Dermis microvascular lymphatic vessel endothelial cell (primary cell): ENCODE results near the gene CCDC51. TPM values are rescaled to one million over a fixed set of nuclear protein-coding genes. Genes with fewer than 3 reads are reported as not detected.

ENCODE experiments used
- DNase-seq, 2 donors: peaks; one replicate each; pipeline versions ENCODE4 v3.0.0 to v3.0.0-alpha.2; 2010; ENCODE audit warnings: low read depth in 2 of 2
- total RNA-seq: library from RNA; depleted of rRNA; stranded (reverse); fragments of >200 nt; gene quantifications from 2 replicates; pipeline ENCODE4 v1.2.1, GENCODE V29; 2014

The CCDC51 gene
- total RNA-seq, 1 donor from 2014 or later: 13.1 TPM

DNA sequence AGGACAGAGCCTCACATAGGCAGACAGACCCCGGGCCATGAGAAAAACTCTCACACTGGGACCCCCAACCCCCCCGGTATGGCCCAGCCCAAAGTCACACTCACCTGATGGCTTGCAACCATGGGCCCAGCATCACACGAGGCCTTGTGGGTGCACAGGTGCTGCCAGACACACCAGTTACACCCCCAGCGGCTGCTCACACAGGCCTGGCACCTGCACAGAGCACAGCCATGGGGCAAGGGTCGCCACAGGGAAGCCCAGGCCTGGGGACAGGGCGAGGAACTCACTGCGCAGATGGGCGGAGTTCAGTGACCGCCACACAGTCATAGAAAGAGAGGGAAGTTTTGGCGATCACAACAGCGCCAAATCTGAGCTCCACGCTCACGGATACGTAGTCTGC is 19.4 kb downstream of the CCDC51 start:
- no peak for DNase-seq

DNA sequence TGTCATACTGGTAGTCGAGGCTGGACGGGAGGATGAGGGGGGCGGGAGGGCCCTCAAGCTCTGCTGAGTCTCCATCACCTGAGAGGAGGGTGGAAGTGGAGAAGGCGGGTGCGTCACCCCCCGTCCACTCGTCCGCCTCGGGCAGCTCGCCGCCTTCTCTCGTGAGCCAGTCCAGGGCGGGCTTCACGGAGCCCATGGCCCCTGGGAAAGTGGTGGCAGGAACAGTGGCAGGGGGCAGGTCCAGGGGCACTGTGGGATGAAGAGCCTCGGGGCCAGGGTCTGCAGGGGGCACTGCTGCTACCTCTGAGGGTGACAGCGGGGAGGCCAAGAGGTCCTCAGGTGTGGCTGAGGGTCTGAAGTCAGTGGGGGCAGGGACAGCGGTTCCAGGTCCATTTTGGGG is 20.3 kb downstream of the CCDC51 start:
- DNase-seq: no peak

DNA sequence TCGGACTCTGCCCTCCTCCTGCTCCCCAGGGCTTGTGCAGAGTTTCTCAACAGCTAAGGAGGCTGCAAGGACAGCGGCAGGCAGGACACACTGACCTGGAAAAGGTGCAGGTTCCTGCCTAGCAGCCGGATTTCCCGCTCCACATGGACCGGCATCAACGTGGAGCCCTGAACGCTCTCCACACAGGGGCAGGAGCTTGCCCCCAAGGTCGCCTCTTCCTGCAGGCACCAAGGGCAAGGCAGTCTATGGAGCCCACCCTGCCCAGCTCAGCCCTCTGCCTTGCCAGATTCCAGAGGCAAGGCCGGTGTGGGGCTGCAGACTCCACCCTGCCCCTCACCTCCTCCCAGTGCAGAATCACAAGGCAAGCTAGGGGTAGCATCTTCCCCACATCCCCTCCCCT is 20.8 kb downstream of the CCDC51 start:
- no peak for DNase-seq

DNA sequence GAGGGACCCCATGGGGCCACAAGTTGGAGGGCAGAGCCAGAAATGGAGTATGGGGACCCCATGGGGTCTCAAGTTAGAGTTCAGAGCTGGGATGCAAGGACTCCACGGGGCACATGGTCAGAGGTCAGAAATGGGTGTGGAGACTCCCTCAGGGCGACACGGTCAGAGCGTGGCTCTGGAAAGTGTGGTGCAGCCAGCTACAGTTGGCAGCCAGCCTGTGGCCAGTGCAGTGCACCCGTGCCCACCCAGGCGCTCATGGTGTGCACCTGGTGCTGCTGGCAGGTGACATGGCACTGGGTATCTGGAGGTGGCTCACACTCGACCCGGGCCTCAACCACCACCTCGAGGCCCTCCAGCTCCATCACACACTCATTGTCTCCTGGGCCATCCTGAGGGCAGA is 21.3 kb downstream of the CCDC51 start:
- DNase-seq: no peak

DNA sequence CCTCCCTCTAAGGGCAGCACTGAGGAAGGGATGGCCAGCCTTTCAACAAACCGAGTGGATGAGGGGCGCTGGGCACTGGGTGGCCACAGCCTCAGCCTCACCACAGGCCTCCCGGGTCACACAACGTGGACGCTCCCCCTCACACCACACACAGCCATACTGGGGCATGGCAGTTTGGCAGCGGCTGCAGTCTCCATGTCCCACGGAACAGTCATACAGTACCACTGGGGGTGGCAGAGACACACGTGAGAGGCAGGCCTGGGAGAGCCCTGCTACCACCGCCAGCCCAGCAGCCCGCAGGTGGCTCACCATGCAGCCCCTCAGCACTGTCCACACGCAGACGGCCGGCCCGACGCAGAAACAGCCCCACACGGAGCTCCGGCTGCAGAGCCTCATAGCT is 21.8 kb downstream of the CCDC51 start:
- DNase-seq: no peak

DNA sequence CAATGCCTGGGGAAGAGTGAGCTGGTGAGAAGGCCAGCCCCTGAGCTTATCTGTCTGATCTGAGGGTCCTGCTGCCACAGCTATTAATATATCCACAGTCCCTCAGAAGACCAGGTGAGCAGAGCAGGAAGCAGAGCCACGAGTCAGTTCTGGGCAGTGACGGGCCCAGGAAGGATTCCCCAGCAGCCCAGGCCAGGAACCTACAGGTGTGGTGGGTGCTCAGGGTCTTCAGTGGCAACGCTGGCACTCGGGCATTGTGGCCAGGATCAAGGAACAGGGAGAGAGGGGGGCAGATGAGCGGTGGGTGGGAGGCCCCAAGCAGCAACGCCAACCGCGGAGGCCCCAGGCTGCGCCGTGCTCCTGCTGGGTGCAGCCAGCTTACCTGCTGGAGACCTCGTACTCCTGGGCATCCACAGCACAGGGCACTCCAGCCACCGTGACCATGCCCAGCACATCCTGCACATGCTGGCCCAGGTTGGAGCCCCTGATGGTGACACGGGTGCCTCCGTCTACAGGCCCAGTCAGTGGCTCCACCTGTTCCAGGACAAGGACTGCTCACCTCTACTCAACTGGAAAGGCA is 22.3 kb downstream of the CCDC51 start:
- DNase-seq: no peak

DNA sequence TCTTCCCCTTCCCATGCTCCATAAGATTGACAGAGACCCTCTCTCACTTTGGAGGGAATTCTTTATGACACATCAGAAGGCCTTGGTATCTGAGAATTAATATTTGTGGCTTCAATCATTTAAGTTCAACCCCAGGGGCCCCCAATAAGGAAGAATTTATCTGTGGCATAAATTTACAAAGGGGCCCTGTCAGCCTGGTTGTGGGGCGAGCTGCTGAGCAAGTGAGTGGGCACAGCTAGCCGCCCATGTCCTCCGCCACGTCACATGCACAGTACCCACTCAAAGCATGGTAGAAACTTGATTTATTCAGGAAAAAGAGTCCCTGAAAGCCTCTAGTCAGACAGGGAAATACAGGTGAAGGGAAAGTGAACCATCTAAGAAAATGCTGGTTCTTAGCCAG is 23.4 kb downstream of the CCDC51 start:
- no peak for DNase-seq

DNA sequence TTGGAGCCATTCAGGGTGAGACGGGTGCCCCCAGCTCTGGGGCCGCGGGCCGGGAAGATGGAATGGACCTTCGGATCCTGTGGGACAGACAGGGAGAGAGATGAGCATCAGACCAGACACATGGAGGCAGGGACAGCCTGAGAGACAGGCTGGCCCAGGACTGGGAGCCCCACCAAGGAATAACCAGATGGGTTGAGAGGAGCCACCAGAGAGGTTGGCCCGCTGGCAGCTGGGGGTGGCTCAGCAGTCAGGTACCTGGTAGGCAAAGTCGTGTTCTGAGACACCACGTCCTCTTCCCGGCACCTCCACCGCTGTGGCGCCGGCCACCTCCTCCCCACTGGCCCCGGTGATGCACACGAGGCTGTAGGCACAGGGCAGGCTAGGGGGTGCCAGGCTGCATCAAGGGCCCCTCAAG is 23.8 kb downstream of the CCDC51 start:
- no peak for DNase-seq

DNA sequence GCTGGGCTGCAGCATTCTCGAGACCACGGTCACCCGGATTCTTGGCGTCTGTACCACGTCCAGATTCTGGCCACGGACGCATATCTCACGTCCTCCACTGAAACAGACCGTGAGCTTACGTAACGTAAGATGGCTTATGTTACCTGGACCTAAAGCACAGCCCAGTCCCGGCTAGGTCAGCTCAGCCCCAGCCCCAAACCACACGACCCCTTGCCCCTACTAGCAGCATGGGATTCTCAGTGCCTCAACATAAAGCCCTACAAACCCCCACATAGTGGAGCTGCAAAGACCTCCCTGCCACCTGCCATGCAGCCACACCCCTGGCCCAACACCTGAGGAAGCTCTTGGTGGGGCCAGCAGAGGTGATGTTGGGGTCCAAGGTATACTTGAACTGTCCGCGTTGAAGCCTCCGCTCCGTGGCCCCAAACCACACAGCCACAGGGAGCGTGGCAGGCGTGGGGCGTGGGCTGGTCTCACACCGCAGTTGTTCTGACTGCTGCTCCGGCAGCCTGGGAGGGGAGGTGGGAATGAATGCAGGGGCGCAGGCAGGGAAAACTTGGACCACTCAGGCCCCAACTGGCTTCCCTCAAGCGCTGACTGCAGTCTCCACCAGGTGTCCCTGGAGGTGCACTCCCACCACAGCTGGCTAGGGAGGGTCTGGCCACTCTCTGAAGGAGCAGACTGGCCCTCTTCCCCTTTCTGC is 24.5 kb downstream of the CCDC51 start:
- no peak for DNase-seq

DNA sequence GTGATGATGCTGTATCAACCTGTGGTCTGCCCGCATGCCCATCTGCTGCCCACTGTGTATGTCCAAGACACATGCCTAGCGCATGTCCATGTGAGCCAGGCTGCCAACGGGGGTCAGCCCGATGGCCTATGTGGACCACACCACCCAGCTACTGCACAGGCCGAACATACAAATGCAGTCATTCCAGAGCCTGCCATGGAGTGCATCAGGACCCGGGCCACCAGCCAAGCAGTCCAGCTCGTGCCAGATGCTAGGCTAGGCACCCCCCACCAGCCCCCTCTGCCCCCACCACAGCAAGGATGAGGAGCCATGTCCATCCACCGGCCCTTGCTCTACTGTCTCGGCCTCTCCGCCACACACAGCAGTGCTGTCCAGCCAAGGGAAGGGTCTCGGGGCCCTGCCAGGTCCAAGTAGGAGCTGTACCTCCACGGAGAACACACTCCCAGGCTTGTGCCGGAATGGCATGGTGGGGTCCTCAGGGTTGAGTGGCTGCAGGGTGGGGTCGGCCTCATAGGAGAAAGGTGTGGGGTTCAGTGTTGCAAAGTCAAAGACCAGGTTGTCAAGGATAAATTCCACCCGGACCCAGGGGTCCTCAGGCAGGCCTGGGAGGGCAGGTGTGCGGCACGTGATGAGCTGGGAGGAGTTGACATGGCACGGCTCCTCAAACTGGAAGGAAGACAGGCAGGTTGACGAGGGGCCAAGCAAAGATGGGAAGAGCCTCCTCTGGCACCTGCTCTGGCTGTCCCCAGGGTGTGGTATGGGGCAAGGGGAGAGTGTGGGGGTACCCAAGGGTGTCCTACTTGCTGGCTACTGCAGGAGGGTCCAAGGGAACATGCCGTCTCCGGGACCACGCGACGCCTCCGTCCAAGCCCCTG is 25.3 kb downstream of the CCDC51 start:
- no peak for DNase-seq

DNA sequence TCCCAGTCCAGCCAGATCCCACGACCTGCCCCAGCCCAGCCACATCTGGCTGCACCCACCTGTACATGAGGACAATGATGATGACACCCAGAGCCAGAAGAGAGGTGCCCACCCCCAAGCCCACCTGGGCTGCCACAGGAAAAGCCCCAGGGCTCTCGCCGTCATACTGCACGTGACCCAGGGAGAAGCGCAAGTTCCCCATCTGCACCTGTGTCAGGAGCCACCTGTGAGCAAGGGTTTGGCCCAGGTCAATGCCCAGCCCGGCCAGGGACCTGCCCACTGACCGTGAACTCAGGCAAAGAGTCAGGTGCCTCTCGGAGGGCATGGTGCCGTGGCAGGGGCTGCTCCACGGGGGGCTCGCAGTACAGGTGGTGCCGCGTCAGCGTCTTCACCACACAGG is 26.3 kb downstream of the CCDC51 start:
- no peak for DNase-seq

DNA sequence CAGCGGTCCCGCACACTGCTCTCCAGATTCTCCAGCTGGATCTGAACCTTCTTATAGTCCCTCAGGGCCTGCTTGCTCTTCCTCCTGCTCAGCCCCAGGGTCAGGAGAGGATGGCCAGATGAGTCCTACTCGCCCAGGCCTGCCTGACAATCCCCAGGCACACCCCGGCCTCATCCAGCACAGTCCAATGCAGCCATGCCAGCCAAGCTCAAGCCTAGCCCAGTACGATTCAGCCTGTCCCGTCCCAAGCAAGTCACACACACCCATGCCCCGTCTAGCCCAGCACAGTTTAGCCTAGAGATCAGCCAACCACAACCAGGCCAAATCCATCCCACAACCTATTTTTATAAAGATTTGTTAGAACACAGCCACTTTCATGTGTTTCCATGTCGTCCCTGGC is 26.8 kb downstream of the CCDC51 start:
- no peak for DNase-seq

DNA sequence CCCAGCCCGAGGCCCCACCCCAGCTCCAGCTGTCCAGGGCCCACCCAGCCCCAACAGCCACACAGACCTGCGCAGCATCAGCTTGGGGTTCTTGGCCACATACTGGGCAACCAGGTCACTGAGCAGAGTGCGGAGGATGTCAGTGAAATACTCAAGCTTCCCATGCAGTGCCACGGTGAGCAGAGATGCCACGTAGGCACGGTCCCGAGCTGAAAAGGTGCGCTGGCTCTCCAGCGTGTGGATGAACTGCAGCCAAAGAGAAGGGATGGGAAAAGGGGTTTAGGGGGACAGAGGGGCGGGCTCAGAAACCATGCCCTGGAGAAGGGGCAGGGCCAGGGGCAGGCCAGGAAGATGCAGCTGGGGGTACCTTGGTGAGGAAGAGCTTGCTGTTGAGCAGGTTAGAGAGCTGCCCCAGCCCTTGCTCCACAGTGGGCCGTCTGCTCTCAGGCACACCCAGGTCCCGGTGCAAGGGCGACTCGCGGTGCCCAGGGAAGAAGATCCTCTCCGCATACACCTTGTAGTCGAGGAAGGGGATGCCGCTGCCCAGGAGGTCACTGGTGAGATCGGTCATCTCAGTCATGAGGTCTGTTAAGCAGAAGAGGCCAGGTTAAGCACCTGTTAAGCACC is 27.4 kb downstream of the CCDC51 start:
- DNase-seq: no peak

DNA sequence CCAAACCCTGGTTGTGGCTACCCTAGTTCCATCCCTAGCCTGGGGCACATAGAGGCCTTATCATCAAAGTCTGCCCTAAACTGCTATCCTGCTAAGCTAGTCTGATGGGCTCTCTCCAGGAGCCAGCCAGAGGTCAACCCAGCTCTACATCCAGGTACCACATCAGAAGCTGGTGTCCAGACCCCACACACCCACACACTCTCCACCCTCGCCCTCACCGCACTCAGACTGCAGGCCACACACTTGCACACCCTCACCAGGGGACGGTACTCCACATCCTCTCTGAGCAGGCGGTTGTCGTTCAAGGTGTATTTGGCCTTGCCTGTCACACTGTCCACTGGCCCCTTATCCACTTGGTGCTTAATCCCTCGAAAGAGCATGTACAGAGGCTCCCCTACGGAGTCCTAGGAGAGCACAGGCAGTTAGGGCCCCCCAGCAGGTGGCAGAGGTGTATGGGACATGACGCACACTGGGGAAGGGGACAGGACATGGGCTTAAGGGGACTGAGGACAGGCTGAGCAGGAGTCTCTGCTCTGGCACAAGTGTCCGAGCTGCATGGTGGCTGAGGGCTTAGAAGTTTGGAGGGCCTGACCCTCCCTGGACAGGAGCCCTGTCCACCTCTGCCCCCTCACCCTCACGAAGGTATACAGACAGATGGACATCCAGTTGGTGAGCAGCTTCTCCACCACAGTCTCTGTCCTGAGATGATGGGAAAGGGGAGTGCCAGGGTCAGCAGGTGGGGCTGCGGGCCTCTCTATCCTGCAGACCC is 28.1 kb downstream of the CCDC51 start:
- DNase-seq: no peak

DNA sequence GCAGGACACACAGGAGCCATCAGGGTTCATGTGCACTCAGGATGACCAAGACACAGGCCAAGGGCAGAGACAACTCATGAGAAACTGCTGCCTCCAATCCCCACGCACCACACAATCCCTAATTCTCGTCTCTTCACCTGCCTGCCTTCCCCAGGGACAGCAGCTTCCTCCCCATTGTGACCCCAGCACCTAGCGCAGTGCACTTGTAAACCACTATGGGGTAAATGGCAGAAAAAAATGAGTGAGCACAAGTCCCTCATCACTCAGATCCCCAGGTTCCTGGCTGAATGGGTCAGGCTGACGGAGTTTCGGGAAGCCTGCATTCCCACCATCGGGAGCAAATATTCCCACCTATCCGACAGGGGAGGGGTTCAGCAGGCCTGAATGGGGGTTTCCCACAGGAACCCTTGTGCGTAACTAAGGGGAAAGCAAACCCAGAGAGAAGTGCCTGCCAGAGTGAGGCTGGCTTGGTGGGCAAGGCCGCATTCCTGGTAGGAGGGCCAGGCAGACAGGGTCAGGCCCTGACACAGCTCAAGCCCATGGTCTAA is 28.8 kb downstream of the CCDC51 start:
- DNase-seq: no peak

DNA sequence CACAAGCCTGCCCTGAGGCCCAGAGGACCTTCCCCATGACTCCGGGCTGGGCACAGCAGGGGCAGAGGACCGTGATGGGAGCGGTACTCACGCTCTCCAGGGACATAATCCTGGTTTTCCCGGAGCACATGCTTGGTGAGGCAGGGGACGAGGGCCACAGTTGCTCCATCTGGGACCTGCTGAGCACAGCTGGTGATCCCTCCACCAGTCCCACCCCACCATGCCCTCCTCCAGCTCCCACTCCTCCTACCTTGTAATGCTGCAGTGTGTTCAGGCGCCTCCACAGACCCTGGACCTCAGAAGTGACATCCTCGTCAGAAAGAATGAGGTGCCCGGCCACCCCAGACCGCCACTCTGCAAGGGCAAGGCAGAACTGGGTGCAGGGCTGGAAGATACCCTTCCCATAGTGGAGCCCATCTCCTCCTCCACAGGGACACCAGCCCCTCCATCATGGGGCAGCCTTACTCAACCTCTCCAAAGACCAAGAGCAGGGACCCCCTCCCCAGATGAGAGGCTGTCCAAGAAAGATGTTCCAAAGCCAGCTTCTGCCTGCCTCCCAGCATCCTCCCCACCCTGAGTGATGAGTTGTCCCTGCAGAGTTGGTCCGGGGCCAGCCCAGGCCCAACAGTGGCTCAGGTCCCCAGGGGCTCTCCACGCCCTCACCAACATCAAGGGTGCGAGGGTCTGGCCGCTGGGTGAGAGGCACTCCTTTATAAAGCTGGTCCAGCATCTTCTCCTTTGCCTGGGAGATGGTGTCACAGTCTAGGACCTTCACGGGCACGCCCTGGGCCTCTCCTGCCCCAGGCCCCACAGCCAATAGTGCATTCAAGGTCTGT is 29.5 kb downstream of the CCDC51 start:
- no peak for DNase-seq

DNA sequence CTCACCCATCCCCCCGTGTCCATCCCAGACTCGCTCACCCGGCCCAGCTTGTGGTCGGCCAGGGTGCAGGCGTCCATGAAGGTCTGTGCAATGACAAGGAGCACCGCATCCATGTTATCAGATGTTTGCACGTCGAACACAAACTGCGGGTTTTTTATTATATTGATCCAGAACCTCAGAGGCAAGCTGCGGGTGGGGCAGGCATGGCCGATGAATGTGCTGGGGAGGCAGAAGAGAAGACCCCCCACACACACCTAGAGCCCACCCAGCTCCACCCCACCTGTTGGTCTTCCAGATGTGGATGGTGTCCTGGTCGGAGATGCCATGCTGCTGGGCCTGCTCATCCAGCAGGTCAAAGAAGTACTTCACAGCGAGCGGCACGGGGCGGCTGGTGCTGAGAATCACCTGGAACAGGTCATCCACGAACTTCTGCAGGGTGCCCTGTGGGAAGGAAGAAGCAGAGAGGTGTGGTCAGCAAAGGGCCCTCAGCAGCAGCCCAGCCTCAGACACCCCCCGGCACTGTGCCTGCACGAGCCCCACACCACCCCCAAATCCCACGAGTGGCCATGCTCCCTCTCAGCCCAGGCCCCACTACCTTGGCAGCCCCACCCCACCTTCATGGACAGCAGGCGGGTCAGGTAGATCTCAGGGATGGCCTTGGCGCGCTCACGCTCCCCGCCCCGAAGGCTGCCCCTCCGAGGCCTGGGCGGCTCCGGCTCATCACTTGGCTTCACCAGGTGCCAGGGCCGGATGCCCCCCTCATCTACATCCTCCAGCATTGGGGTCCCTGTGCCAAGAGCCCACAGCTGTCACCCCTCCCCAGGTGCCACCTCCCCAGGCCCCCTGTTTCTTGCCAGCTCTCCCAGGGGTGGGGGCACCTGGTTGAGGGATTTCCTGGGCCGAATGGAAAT is 30.4 kb downstream of the CCDC51 start:
- no peak for DNase-seq

DNA sequence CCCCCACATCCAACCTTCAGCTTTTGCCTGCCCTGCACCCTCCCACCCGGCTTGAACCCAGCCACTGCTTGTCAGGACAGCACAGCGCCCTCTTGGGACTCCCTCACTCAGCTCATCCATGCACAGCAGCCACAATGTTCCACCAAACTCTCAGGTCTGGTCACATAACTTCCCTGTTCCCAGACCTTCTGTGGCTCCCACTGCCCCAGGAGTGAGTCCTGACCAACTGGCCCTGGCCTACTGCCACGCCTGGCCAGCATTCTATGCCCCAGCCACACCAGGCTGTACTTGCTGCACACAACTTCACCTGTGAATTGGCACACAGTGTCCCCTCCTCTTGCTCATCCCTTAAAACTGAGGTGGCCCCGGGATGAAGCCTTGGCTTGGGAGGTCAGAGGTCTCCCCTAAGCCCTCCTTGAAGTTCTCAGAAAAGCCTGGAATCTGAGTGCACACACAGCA is 31.1 kb downstream of the CCDC51 start:
- no peak for DNase-seq

DNA sequence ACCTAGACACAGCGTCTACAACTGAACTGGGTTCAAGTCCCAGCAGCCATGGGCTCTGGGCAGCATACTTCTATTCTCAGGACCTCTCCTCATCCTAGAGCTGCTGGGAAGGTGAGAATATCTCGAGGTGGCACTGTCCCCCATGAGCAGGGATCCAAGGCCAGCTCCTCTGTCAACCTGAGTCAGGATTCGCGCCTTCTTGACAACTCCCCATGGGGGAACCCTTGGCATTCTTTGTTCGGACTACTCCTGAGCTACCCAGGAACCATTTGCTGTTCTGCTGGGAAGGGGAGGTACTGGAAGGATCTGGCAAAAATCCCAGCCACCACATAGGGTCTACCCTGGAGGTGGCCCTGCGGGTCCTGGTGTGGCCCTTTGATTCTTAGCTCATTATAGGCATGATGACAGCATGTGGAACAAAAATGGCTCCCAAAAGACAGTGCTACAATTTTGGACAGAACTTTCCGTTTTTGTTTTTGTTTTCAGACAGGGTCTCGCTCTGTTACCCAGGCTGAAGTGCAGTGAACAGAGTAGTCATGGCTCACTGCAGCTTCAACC is 32.3 kb downstream of the CCDC51 start:
- DNase-seq: no peak
